SH-SY5Y (cell line): ENCODE measurements around the gene MRPL18.

Experiments
- GATA2 ChIP-seq: IDR thresholded peaks from 2 replicates; pipeline ENCODE4 v1.6.1; 2011; ENCODE audit warnings: mild to moderate bottlenecking, low read depth, low read length
- GATA3 ChIP-seq: IDR thresholded peaks from 2 replicates; pipeline ENCODE4 v1.6.1; 2011; ENCODE audit warnings: low read depth, mild to moderate bottlenecking, low read length, moderate library complexity

DNA sequence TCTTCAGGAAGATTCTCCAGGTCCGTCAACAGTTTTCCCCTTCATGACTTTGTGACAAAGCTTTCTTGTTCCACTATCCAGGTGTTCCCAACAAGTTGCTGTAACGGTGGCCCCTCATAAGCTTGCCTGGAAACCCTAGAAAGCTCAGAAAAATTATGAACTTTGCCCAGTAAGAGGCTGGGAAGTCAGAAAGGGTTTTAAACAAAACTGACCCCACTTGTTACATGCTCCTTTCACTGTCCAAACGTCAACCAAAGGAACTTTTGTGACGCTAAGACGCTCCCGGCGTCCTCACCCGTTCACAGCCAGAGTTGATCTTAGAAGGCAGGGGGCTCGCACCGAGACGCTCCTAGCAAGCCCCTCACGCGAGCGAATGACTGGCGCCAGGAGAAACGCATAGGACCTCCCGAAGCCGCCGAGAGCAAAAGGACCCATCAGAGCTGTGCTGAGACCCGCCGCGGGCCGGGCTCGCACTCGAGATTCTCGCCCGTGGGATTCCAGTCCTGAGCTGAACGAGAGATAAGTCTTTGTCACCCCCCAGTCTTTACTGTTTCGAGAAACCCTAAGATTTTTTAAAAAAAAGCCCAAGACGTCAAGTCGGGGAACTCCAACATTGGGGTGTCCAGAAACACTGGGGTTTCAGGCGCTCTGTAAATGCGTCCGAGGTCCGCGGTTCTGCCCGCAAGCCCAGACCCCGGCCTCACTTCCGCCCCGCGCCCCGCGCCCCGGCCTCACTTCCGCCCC is 29.0 kb upstream of the MRPL18 start:
- no peak for TF ChIP-seq GATA3
- TF ChIP-seq GATA2, result no peak
